ENCODE data around the gene CCDC171.

Gene CCDC171

GRCh38 chr9:15531380-15531779 is 21.5 kb upstream of the CCDC171 start:
- TF ChIP-seq USF1 (IDR thresholded peaks at IDR 0.05) (no peak), MAX (IDR thresholded peaks at IDR 0.05) (no peak), CEBPB (IDR thresholded peaks at IDR 0.05) (no peak), TAF1 (IDR thresholded peaks at IDR 0.05; ENCODE audit: low read depth) (no peak), NFIC (IDR thresholded peaks at IDR 0.05) (no peak), RAD21 (IDR thresholded peaks at IDR 0.05; ENCODE audit: low read depth) (no peak)

GRCh38 chr9:15541872-15542271 is 11.0 kb upstream of the CCDC171 start:
- no peak for TF ChIP-seq ZBTB7A (IDR thresholded peaks at IDR 0.05; ENCODE audit: low read depth)
- no peak for TF ChIP-seq EGR1 (IDR thresholded peaks at IDR 0.05)
- TF ChIP-seq TAF1 (IDR thresholded peaks at IDR 0.05; ENCODE audit: low read depth): no peak
- no peak for TF ChIP-seq REST (IDR thresholded peaks at IDR 0.05; ENCODE audit: low read depth)
- no peak for TF ChIP-seq MAX (IDR thresholded peaks at IDR 0.05)
- TF ChIP-seq EP300 (IDR thresholded peaks at IDR 0.05; ENCODE audit: borderline replicate concordance): no peak
- no peak for TF ChIP-seq FOXM1 (IDR thresholded peaks at IDR 0.05; ENCODE audit: borderline replicate concordance, low read depth)
- no peak for TF ChIP-seq CEBPB (IDR thresholded peaks at IDR 0.05)
- no peak for TF ChIP-seq USF1 (IDR thresholded peaks at IDR 0.05)
- no peak for TF ChIP-seq CREB1 (IDR thresholded peaks at IDR 0.05; ENCODE audit: low read depth)
- no peak for TF ChIP-seq TEAD4 (IDR thresholded peaks at IDR 0.05)
- TF ChIP-seq TCF12 (IDR thresholded peaks at IDR 0.05; ENCODE audit: low read depth): no peak
- no peak for TF ChIP-seq NFIC (IDR thresholded peaks at IDR 0.05)
- TF ChIP-seq RAD21 (IDR thresholded peaks at IDR 0.05; ENCODE audit: low read depth): no peak

- TF ChIP-seq TCF12 (IDR thresholded peaks at IDR 0.05; ENCODE audit: low read depth) (no peak), EGR1 (IDR thresholded peaks at IDR 0.05) (no peak), ZBTB7A (IDR thresholded peaks at IDR 0.05; ENCODE audit: low read depth) (no peak), MAX (IDR thresholded peaks at IDR 0.05) (no peak), YY1 (IDR thresholded peaks at IDR 0.05; ENCODE audit: low read depth) (no peak), CEBPB (IDR thresholded peaks at IDR 0.05) (no peak), EP300 (IDR thresholded peaks at IDR 0.05; ENCODE audit: borderline replicate concordance) (no peak), NFIC (IDR thresholded peaks at IDR 0.05) (no peak)
These were observed 10.2 kb upstream of the CCDC171 start for GRCh38 chr9:15542624-15543023.

- TF ChIP-seq TEAD4 (IDR thresholded peaks at IDR 0.05) (no peak), CREB1 (IDR thresholded peaks at IDR 0.05; ENCODE audit: low read depth) (no peak), MAX (IDR thresholded peaks at IDR 0.05) (no peak), EGR1 (IDR thresholded peaks at IDR 0.05) (no peak), TCF12 (IDR thresholded peaks at IDR 0.05; ENCODE audit: low read depth) (no peak), REST (IDR thresholded peaks at IDR 0.05; ENCODE audit: low read depth) (no peak), TAF1 (IDR thresholded peaks at IDR 0.05; ENCODE audit: low read depth) (no peak), ZBTB7A (IDR thresholded peaks at IDR 0.05; ENCODE audit: low read depth) (no peak), EP300 (IDR thresholded peaks at IDR 0.05; ENCODE audit: borderline replicate concordance) (no peak), YY1 (IDR thresholded peaks at IDR 0.05; ENCODE audit: low read depth) (no peak), FOXM1 (IDR thresholded peaks at IDR 0.05; ENCODE audit: borderline replicate concordance, low read depth) (no peak), CEBPB (IDR thresholded peaks at IDR 0.05) (no peak), USF1 (IDR thresholded peaks at IDR 0.05) (no peak), NFIC (IDR thresholded peaks at IDR 0.05) (no peak), RAD21 (IDR thresholded peaks at IDR 0.05; ENCODE audit: low read depth) (no peak)
These were observed 9.6 kb upstream of the CCDC171 start for GRCh38 chr9:15543047-15543813.

GRCh38 chr9:15549611-15550010 is 3.2 kb upstream of the CCDC171 start:
- TF ChIP-seq TAF1 (IDR thresholded peaks at IDR 0.05; ENCODE audit: low read depth) (no peak), EGR1 (IDR thresholded peaks at IDR 0.05) (no peak), TEAD4 (IDR thresholded peaks at IDR 0.05) (no peak), MAX (IDR thresholded peaks at IDR 0.05) (no peak), FOXM1 (IDR thresholded peaks at IDR 0.05; ENCODE audit: borderline replicate concordance, low read depth) (no peak), EP300 (IDR thresholded peaks at IDR 0.05; ENCODE audit: borderline replicate concordance) (no peak), CEBPB (IDR thresholded peaks at IDR 0.05) (no peak)
